ENCODE data around the gene NIF3L1. TPM values are rescaled to one million over a fixed set of nuclear protein-coding genes. Genes with fewer than 3 reads are reported as not detected.

Gene NIF3L1
- total and polyA plus RNA-seq, 2 of the 13 experiments (the other 11 are each of a cell fraction or from before 2014, with no cell fraction given) = 67.9 to 75.2 TPM

DNA sequence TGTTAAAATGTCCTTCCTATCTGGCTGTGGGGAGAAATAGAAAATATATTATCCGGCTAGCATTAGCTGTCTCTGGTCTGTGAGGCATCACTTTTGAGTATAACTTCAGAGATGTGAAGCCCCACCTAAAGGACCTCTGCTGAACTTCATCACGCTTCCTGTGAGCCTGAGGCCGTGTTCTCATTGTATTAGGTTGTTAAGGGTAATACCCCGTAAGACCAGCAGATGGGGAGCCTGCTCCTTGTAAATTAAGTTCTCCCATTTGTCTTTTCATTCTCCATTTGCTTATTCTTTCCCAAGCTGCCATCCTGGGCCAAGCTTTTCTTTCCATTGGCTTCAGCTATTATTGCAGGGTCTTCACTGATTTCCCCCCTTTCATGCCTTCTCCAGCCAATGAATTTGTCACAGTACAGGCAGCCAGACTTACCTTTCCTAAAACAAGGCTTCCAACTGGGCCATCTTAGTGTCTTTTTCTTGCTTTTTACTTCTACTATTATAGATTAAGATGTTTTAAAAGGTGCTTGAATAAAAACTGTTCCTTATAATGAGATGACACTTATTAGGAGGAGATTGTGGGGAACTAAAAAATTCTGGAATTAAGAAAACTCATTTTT lies 12.4 kb downstream of the NIF3L1 start (continued):
- TF ChIP-seq, protein P1, sequence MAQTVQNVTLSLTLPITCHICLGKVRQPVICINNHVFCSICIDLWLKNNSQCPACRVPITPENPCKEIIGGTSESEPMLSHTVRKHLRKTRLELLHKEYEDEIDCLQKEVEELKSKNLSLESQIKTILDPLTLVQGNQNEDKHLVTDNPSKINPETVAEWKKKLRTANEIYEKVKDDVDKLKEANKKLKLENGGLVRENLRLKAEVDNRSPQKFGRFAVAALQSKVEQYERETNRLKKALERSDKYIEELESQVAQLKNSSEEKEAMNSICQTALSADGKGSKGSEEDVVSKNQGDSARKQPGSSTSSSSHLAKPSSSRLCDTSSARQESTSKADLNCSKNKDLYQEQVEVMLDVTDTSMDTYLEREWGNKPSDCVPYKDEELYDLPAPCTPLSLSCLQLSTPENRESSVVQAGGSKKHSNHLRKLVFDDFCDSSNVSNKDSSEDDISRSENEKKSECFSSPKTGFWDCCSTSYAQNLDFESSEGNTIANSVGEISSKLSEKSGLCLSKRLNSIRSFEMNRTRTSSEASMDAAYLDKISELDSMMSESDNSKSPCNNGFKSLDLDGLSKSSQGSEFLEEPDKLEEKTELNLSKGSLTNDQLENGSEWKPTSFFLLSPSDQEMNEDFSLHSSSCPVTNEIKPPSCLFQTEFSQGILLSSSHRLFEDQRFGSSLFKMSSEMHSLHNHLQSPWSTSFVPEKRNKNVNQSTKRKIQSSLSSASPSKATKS (CRISPR knock-in tag; IDR thresholded peaks at IDR 0.05) = no peak
- TF ChIP-seq RXRB (CRISPR knock-in tag; IDR thresholded peaks at IDR 0.05; ENCODE audit: borderline replicate concordance) (peak; percentile 54; the same call in 1 of the 2 replicates), SSRP1 (CRISPR knock-in tag; IDR thresholded peaks at IDR 0.05) (no peak), ZNF3 (CRISPR knock-in tag; IDR thresholded peaks at IDR 0.05) (no peak), ZNF230 (CRISPR knock-in tag; IDR thresholded peaks at IDR 0.05) (no peak), ZNF782 (CRISPR knock-in tag; IDR thresholded peaks at IDR 0.05; ENCODE audit: borderline replicate concordance) (no peak), PPARG (CRISPR knock-in tag; conservative IDR thresholded peaks at IDR 0.05) (no peak), GABPA (IDR thresholded peaks at IDR 0.05; ENCODE audit: low read depth, low read length) (no peak), GABPA (CRISPR knock-in tag; IDR thresholded peaks at IDR 0.05; ENCODE audit: low read depth) (peak; percentile 40; the same call in 1 of the 2 replicates), HOXA7 (CRISPR knock-in tag; IDR thresholded peaks at IDR 0.05) (no peak), NR2F2 (IDR thresholded peaks at IDR 0.05; ENCODE audit: borderline replicate concordance, low read depth) (no peak), SKI (IDR thresholded peaks at IDR 0.05; ENCODE audit: partially characterized antibody) (no peak), ZZZ3 (CRISPR knock-in tag; IDR thresholded peaks at IDR 0.05; ENCODE audit: borderline replicate concordance) (no peak), RARA (CRISPR knock-in tag; IDR thresholded peaks at IDR 0.05) (no peak), ZNF468 (CRISPR knock-in tag; IDR thresholded peaks at IDR 0.05) (no peak), RBM22 (optimal IDR thresholded peaks at IDR 0.05; ENCODE audit: low read length) (peak; percentile 40), NFYB (CRISPR knock-in tag; IDR thresholded peaks at IDR 0.05) (no peak), ZNF772 (CRISPR knock-in tag; IDR thresholded peaks at IDR 0.05) (no peak), ZSCAN21 (CRISPR knock-in tag; IDR thresholded peaks at IDR 0.05; ENCODE audit: borderline replicate concordance) (no peak)
- TF ChIP-seq, protein P2, sequence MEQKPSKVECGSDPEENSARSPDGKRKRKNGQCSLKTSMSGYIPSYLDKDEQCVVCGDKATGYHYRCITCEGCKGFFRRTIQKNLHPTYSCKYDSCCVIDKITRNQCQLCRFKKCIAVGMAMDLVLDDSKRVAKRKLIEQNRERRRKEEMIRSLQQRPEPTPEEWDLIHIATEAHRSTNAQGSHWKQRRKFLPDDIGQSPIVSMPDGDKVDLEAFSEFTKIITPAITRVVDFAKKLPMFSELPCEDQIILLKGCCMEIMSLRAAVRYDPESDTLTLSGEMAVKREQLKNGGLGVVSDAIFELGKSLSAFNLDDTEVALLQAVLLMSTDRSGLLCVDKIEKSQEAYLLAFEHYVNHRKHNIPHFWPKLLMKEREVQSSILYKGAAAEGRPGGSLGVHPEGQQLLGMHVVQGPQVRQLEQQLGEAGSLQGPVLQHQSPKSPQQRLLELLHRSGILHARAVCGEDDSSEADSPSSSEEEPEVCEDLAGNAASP (CRISPR knock-in tag; IDR thresholded peaks at IDR 0.05; ENCODE audit: borderline replicate concordance) = peak; percentile 55; the same call in 1 of the 2 replicates
- TF ChIP-seq, protein P3, sequence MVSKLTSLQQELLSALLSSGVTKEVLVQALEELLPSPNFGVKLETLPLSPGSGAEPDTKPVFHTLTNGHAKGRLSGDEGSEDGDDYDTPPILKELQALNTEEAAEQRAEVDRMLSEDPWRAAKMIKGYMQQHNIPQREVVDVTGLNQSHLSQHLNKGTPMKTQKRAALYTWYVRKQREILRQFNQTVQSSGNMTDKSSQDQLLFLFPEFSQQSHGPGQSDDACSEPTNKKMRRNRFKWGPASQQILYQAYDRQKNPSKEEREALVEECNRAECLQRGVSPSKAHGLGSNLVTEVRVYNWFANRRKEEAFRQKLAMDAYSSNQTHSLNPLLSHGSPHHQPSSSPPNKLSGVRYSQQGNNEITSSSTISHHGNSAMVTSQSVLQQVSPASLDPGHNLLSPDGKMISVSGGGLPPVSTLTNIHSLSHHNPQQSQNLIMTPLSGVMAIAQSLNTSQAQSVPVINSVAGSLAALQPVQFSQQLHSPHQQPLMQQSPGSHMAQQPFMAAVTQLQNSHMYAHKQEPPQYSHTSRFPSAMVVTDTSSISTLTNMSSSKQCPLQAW (CRISPR knock-in tag; IDR thresholded peaks at IDR 0.05) = peak; percentile 28; the same call in 1 of the 2 replicates
- TF ChIP-seq, protein P4, sequence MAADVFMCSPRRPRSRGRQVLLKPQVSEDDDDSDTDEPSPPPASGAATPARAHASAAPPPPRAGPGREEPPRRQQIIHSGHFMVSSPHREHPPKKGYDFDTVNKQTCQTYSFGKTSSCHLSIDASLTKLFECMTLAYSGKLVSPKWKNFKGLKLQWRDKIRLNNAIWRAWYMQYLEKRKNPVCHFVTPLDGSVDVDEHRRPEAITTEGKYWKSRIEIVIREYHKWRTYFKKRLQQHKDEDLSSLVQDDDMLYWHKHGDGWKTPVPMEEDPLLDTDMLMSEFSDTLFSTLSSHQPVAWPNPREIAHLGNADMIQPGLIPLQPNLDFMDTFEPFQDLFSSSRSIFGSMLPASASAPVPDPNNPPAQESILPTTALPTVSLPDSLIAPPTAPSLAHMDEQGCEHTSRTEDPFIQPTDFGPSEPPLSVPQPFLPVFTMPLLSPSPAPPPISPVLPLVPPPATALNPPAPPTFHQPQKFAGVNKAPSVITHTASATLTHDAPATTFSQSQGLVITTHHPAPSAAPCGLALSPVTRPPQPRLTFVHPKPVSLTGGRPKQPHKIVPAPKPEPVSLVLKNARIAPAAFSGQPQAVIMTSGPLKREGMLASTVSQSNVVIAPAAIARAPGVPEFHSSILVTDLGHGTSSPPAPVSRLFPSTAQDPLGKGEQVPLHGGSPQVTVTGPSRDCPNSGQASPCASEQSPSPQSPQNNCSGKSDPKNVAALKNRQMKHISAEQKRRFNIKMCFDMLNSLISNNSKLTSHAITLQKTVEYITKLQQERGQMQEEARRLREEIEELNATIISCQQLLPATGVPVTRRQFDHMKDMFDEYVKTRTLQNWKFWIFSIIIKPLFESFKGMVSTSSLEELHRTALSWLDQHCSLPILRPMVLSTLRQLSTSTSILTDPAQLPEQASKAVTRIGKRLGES (CRISPR knock-in tag; IDR thresholded peaks at IDR 0.05; ENCODE audit: borderline replicate concordance) = no peak
- TF ChIP-seq, protein P5, sequence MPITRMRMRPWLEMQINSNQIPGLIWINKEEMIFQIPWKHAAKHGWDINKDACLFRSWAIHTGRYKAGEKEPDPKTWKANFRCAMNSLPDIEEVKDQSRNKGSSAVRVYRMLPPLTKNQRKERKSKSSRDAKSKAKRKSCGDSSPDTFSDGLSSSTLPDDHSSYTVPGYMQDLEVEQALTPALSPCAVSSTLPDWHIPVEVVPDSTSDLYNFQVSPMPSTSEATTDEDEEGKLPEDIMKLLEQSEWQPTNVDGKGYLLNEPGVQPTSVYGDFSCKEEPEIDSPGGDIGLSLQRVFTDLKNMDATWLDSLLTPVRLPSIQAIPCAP (CRISPR knock-in tag; IDR thresholded peaks at IDR 0.05; ENCODE audit: low read depth) = no peak
